Hepatocyte (in vitro differentiated cells): Measurements from ENCODE around the gene AMPD3.

Source experiments
- EZH2phosphoT487 ChIP-seq: fragments of 200-600 bp; sonication (generic); IDR thresholded peaks from one replicate; pipeline ENCODE4 v1.6.1; 2018; ENCODE audit warnings: antibody characterized with exemption, mild to moderate bottlenecking, low read depth, moderate library complexity; ENCODE audit not compliant: unreplicated experiment, severe bottlenecking
- TF ChIP-seq, protein P1 (sequence below): fragments of 200-600 bp; sonication (generic); IDR thresholded peaks from 2 replicates; pipeline ENCODE4 v1.5.1; 2016; ENCODE audit warnings: antibody characterized with exemption, mild to moderate bottlenecking; ENCODE audit not compliant: poor library complexity

DNA sequence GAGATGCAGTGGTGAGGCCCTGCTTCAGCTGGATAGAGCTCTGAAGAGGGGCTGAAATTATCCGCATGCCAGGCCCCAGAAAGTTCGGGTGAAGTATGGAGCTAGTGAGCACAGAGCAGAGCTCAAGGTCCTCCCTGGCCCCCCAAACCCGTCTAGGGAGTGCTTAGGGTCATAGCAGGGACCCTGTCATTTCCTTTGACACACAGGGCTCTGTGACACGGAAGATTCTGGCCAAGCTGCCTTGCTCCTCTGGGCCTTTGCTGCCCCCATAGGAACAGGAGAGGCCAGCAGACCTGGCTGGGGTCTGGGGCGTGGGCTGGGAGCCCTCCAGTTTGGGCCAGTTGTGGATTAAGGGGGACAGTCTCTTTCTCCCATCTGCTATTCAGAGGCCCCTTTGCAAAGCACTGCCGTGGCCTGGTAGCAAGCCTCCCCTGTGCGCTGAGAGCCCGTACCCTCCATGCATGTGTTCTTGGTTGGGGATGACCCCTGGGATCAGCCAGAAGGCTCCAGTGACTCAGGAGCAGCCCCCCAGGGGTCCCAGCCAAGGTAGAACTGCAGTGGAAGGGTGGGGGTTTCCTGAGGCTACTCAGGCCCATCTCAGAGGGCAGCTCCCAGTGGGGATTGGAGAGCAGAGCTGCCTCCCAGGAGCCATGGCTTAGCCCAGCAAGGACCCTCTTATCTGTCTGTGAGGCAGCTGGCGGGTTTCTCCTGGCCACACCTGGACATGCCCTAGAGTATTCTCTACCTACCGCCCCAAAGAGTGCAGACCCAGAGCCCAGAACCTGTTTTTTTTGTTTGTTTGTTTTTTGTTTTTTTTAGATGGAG is 43.6 kb downstream of the AMPD3 start:
- TF ChIP-seq, protein P1, sequence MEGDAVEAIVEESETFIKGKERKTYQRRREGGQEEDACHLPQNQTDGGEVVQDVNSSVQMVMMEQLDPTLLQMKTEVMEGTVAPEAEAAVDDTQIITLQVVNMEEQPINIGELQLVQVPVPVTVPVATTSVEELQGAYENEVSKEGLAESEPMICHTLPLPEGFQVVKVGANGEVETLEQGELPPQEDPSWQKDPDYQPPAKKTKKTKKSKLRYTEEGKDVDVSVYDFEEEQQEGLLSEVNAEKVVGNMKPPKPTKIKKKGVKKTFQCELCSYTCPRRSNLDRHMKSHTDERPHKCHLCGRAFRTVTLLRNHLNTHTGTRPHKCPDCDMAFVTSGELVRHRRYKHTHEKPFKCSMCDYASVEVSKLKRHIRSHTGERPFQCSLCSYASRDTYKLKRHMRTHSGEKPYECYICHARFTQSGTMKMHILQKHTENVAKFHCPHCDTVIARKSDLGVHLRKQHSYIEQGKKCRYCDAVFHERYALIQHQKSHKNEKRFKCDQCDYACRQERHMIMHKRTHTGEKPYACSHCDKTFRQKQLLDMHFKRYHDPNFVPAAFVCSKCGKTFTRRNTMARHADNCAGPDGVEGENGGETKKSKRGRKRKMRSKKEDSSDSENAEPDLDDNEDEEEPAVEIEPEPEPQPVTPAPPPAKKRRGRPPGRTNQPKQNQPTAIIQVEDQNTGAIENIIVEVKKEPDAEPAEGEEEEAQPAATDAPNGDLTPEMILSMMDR: no peak
- TF ChIP-seq EZH2phosphoT487: no peak
